H9 (cell line): Measurements from ENCODE around the gene MRM1. TPM values are rescaled to one million over a fixed set of nuclear protein-coding genes. Genes with fewer than 3 reads are reported as not detected.
A peak's percentile ranks its signal among the peaks of the same experiment; 100 is the strongest.

ENCODE experiments used
- DNase-seq: peaks from one replicate; pipeline ENCODE4 v3.0.0-alpha.2; 2017
- H2AFZ ChIP-seq: one replicate; pipeline ENCODE4 v1.6.1; 2013; ENCODE audit warnings: mild to moderate bottlenecking, low read length, control low read depth, moderate library complexity
- H2AK5ac ChIP-seq: 2 replicates; pipeline ENCODE4 v1.6.1; 2013; ENCODE audit warnings: low read length, control low read depth, mixed read lengths; ENCODE audit not compliant: insufficient read length
- H2BK120ac ChIP-seq: one replicate; pipeline ENCODE4 v1.6.1; 2013; ENCODE audit warnings: low read depth, mild to moderate bottlenecking, low read length, control low read depth, inconsistent platforms; ENCODE audit not compliant: poor library complexity, severe bottlenecking
- H2BK12ac ChIP-seq: 2 replicates; pipeline ENCODE4 v1.6.1; 2013; ENCODE audit warnings: low read length, control low read depth, mixed read lengths, low read depth; ENCODE audit not compliant: insufficient read length
- H2BK15ac ChIP-seq: 2 replicates; pipeline ENCODE4 v1.6.1; 2013; ENCODE audit warnings: low read depth, low read length, control low read depth
- H2BK20ac ChIP-seq: one replicate; pipeline ENCODE4 v1.6.1; 2013; ENCODE audit warnings: low read depth, mild to moderate bottlenecking, low read length, control low read depth, inconsistent platforms; ENCODE audit not compliant: poor library complexity, severe bottlenecking
- H2BK5ac ChIP-seq: 2 replicates; pipeline ENCODE4 v1.6.1; 2013; ENCODE audit warnings: low read length, control low read depth, mixed read lengths; ENCODE audit not compliant: insufficient read length
- H3K14ac ChIP-seq: 2 replicates; pipeline ENCODE4 v1.6.1; 2013; ENCODE audit warnings: low read length, control low read depth; ENCODE audit not compliant: insufficient read depth
- H3K18ac ChIP-seq: 2 replicates; pipeline ENCODE4 v1.6.1; 2013; ENCODE audit warnings: low read depth, mild to moderate bottlenecking, mixed read lengths, low read length, control low read depth; ENCODE audit not compliant: insufficient read length
- H3K23ac ChIP-seq: 2 replicates; pipeline ENCODE4 v1.6.1; 2013; ENCODE audit warnings: low read length, control low read depth, mixed read lengths, low read depth; ENCODE audit not compliant: insufficient read length
- H3K23me2 ChIP-seq: 2 replicates; pipeline ENCODE4 v1.6.1; 2013; ENCODE audit warnings: low read depth, mild to moderate bottlenecking, mixed read lengths, low read length, control low read depth; ENCODE audit not compliant: insufficient read length, poor library complexity, severe bottlenecking
- H3K27ac ChIP-seq: 2 replicates; pipeline ENCODE4 v1.5.1; 2013; ENCODE audit warnings: low read length, control low read depth, mixed read lengths, low read depth; ENCODE audit not compliant: insufficient read length
- H3K27me3 ChIP-seq: 2 replicates; pipeline ENCODE4 v1.6.1; 2013; ENCODE audit warnings: low read length, control low read depth, inconsistent platforms; ENCODE audit not compliant: insufficient read depth
- H3K4ac ChIP-seq: 2 replicates; pipeline ENCODE4 v1.6.1; 2013; ENCODE audit warnings: low read depth, mild to moderate bottlenecking, control low read depth, inconsistent platforms, low read length, moderate library complexity
- H3K4me1 ChIP-seq: 2 replicates; pipeline ENCODE4 v1.6.1; 2013; ENCODE audit warnings: low read length, control low read depth, inconsistent platforms; ENCODE audit not compliant: insufficient read depth
- H3K4me2 ChIP-seq: 2 replicates; pipeline ENCODE4 v1.6.1; 2013; ENCODE audit warnings: low read length, control low read depth, mixed read lengths; ENCODE audit not compliant: insufficient read length, insufficient read depth
- H3K56ac ChIP-seq: 2 replicates; pipeline ENCODE4 v1.6.1; 2013; ENCODE audit warnings: low read depth, mild to moderate bottlenecking, mixed read lengths, low read length, control low read depth; ENCODE audit not compliant: insufficient read length
- H3K79me1 ChIP-seq: 2 replicates; pipeline ENCODE4 v1.6.1; 2013; ENCODE audit warnings: low read depth, mild to moderate bottlenecking, moderate library complexity, low read length, control low read depth, inconsistent platforms; ENCODE audit not compliant: insufficient read depth, poor library complexity, severe bottlenecking
- H3K79me2 ChIP-seq: 2 replicates; pipeline ENCODE4 v1.6.1; 2013; ENCODE audit warnings: low read length, control low read depth, inconsistent platforms; ENCODE audit not compliant: insufficient read depth
- H3K9ac ChIP-seq: 2 replicates; pipeline ENCODE4 v1.6.1; 2013; ENCODE audit warnings: low read length, control low read depth, mixed read lengths; ENCODE audit not compliant: insufficient read length; ENCODE audit errors: extremely low read depth
- H3K9me3 ChIP-seq: one replicate; pipeline ENCODE4 v1.6.1; 2013; ENCODE audit warnings: low read depth, low read length, inconsistent platforms; ENCODE audit not compliant: control insufficient read depth
- H3T11ph ChIP-seq: one replicate; pipeline ENCODE4 v1.6.1; 2013; ENCODE audit warnings: mild to moderate bottlenecking, low read length, control low read depth, inconsistent platforms
- H4K20me1 ChIP-seq: one replicate; pipeline ENCODE4 v1.6.1; 2013; ENCODE audit not compliant: control insufficient read depth, insufficient read length, insufficient read depth
- H4K5ac ChIP-seq: 2 replicates; pipeline ENCODE4 v1.6.1; 2013; ENCODE audit warnings: low read depth, mild to moderate bottlenecking, mixed read lengths, low read length, control low read depth; ENCODE audit not compliant: insufficient read length
- H4K8ac ChIP-seq: replicated peaks from 2 replicates; pipeline ENCODE4 v1.6.1; 2013; ENCODE audit warnings: low read length, control low read depth, mixed read lengths, low read depth; ENCODE audit not compliant: insufficient read length
- H4K91ac ChIP-seq: 2 replicates; pipeline ENCODE4 v1.6.1; 2013; ENCODE audit warnings: low read depth, mild to moderate bottlenecking, moderate library complexity, mixed read lengths, low read length, control low read depth; ENCODE audit not compliant: insufficient read length
- H3K27ac Mint-ChIP-seq, 3 experiments: 2 replicates in 2 of 3; 3 replicates in 1 of 3; pipeline ENCODE4 v1.8.0; 2020 to 2021; ENCODE audit warnings: mixed read lengths in 3 of 3, mild to moderate bottlenecking in 1 of 3, moderate library complexity in 1 of 3
- H3K27me3 Mint-ChIP-seq: 2 replicates; pipeline ENCODE4 v1.8.0; 2021; ENCODE audit warnings: low read depth, mild to moderate bottlenecking, moderate library complexity, mixed read lengths
- H3K36me3 Mint-ChIP-seq, 3 experiments: 2 replicates in 2 of 3; 3 replicates in 1 of 3; pipeline ENCODE4 v1.8.0; 2020 to 2021; ENCODE audit warnings: low read depth in 3 of 3, mixed read lengths in 3 of 3; ENCODE audit not compliant: insufficient read depth in 1 of 3
- H3K4me1 Mint-ChIP-seq, 2 experiments: 2 replicates each; pipeline ENCODE4 v1.8.0; 2020; ENCODE audit warnings: mixed read lengths in 2 of 2
- H3K4me3 Mint-ChIP-seq, 2 experiments: 2 replicates in 1 of 2; 3 replicates in 1 of 2; pipeline ENCODE4 v1.8.0; 2020 to 2021; ENCODE audit warnings: mild to moderate bottlenecking in 2 of 2, mixed read lengths in 2 of 2, moderate library complexity in 1 of 2
- H3K9me3 Mint-ChIP-seq, 2 experiments: 2 replicates in 1 of 2; 3 replicates in 1 of 2; pipeline ENCODE4 v1.8.0; 2020; ENCODE audit warnings: mild to moderate bottlenecking in 2 of 2, mixed read lengths in 2 of 2, moderate library complexity in 1 of 2
- CTCF ChIP-seq: fragments of 200-600 bp; sonication (generic); conservative IDR thresholded peaks from 3 replicates; pipeline ENCODE4 v1.8.0; 2021; ENCODE audit warnings: antibody characterized with exemption, mild to moderate bottlenecking
- WGBS: extraction: QIAGEN DNeasy Blood & Tissue Kit; methylation state at CpG from one replicate; pipeline ENCODE4 v1.1.7; 2013; ENCODE audit warnings: missing lambda C conversion rate, low lambda C conversion rate, mixed read lengths; ENCODE audit not compliant: insufficient read length; ENCODE audit errors: extremely low coverage; 5-methylcytosine and 5-hydroxymethylcytosine counted together
- total RNA-seq: library from RNA; stranded (reverse); gene quantifications from 2 replicates; pipeline ENCODE4 v1.2.1, GENCODE V29; 2021

The MRM1 gene
- total RNA-seq, 1 experiment from 2014 or later = 10.3 TPM

DNA sequence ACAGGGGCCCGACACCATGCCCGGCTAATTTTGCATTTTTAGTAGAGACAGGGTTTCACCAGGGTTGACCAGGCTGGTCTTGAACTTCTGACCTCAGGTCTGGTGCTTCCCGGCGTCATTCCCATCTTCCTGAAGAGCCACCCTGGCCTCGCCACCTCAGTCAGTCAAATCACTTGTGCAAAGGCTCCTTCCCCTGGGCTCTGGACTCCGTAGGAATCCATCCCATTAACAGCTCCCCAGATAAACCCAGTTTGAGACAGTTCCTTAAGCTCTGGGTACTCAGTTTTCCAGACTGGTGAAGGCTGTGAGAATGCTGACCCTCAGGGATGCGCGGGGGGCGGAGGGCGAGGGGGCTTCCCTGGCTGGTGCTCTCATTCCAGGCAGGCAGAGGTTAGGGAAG, 39.5 kb downstream of the MRM1 start:
- H3K27me3 Mint-ChIP-seq = peaks cover 93% of the 10 kb centered on the region
- Histone ChIP-seq H3T11ph (no peak overlapping the region), H2BK120ac (no peak overlapping the region), H3K4me1 (no peaks in the 10 kb centered on the region), H3K56ac (no peak overlapping the region), H3K4me2 (peak overlapping the region; percentile 88), H3K23ac (no peak overlapping the region), H3K18ac (no peak overlapping the region), H4K8ac (no peak overlapping the region), H4K91ac (no peak overlapping the region), H3K79me1 (no peaks in the 10 kb centered on the region), H3K79me2 (no peaks in the 10 kb centered on the region), H3K4ac (no peak overlapping the region), H2AK5ac (no peak overlapping the region), H2BK20ac (no peak overlapping the region), H3K23me2 (peaks cover 15% of the 10 kb centered on the region), H3K9me3 (no peaks in the 10 kb centered on the region), H4K5ac (no peak overlapping the region), H3K27me3 (peaks cover 20% of the 10 kb centered on the region), H3K9ac (no peak overlapping the region), H2BK5ac (no peak overlapping the region), H2AFZ (no peak overlapping the region), H3K14ac (no peak overlapping the region), H4K20me1 (no peaks in the 10 kb centered on the region), H2BK15ac (no peak overlapping the region), H3K27ac (no peak overlapping the region), H2BK12ac (no peak overlapping the region)
- no peaks in the 10 kb centered on the region; a peak in 1 of 5 replicates for H3K9me3 Mint-ChIP-seq
- H3K27ac Mint-ChIP-seq = no peak overlapping the region
- H3K4me1 Mint-ChIP-seq = peaks cover 14 to 43% of the 10 kb centered on the region in 2 experiments
- DNase-seq = no peak
- TF ChIP-seq CTCF = no peak
- peak overlapping the region; percentile 63 to 69; a peak in 4 of 5 replicates for H3K4me3 Mint-ChIP-seq
- H3K36me3 Mint-ChIP-seq = no peaks in the 10 kb centered on the region
- no CpG with 5 or more reads among the region's 10 CpGs for WGBS
